ENCODE measurements around the gene PSPC1.

DNA sequence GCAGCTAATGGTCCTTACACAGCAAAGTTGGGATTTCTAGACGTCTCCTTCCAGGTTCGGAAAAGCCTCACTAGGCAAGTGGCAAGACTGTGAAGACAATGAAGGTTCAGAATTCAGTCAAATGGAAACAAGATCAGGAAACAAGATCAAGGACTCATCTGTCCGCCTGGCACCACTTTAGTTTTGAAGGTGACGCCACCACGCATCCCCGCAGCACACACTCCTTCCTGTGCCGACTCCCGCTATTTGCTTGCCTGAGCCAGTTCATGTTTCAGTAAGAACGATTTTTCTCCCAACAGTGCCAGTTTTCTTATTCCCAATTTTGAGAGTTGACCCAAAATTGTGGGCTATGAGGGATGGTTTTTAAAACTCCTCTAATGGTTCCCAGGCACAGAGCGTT, 107.8 kb downstream of the PSPC1 start:
- TF ChIP-seq POLR2A (IDR thresholded peaks at IDR 0.05; ENCODE audit: low read depth, low read length) (no peak; the same call in 1 of the 2 replicates), TAF1 (IDR thresholded peaks at IDR 0.05; ENCODE audit: low read depth, low read length) (no peak)
